CD4-positive, CD25-positive, alpha-beta regulatory T cell (primary cell): Measurements from ENCODE around the gene MBTPS1. TPM values are rescaled to one million over a fixed set of nuclear protein-coding genes. Genes with fewer than 3 reads are reported as not detected.
A peak's percentile ranks its signal among the peaks of the same experiment; 100 is the strongest.

ENCODE experiments used
- ATAC-seq, 2 donors: fragments of 150-1000 bp; cut with Tn5 transposase; one replicate each; pipeline ENCODE4 v1.10.0; 2021; ENCODE audit warnings: low read depth in 2 of 2, moderate number of reproducible peaks in 2 of 2, moderate library complexity in 1 of 2
- DNase-seq, 3 donors: peaks; one replicate each; pipeline versions ENCODE4 v3.0.0 to v3.0.0-alpha.2; 2012 to 2022; ENCODE audit warnings: mixed read lengths in 1 of 3
- H3K27ac ChIP-seq: one replicate; pipeline ENCODE4 v1.7.0; 2013; ENCODE audit warnings: mild to moderate bottlenecking, low read length; ENCODE audit not compliant: insufficient read depth, poor library complexity, severe bottlenecking
- H3K27me3 ChIP-seq: one replicate; pipeline ENCODE4 v1.7.0; 2013; ENCODE audit warnings: low read length; ENCODE audit not compliant: control insufficient read depth, insufficient read depth
- H3K36me3 ChIP-seq: one replicate; pipeline ENCODE4 v1.7.0; 2013; ENCODE audit warnings: mild to moderate bottlenecking, low read length, moderate library complexity; ENCODE audit not compliant: control insufficient read depth, insufficient read depth
- H3K4me1 ChIP-seq: 2 replicates; pipeline ENCODE4 v1.7.0; 2013; ENCODE audit warnings: mild to moderate bottlenecking, low read length; ENCODE audit not compliant: insufficient read depth, control insufficient read depth, poor library complexity, severe bottlenecking
- H3K4me3 ChIP-seq: one replicate; pipeline ENCODE4 v1.7.0; 2013; ENCODE audit warnings: low read depth, mild to moderate bottlenecking, low read length, moderate library complexity
- H3K9me3 ChIP-seq, 2 experiments: 1 replicate in 1 of 2; 2 replicates in 1 of 2; pipeline ENCODE4 v1.7.0; 2013; ENCODE audit warnings: low read length in 2 of 2, mild to moderate bottlenecking in 1 of 2, moderate library complexity in 1 of 2; ENCODE audit not compliant: control insufficient read depth in 2 of 2
- H3K27ac Mint-ChIP-seq, 3 donors: one replicate each; pipeline ENCODE4 v1.8.0; 2020 to 2022; ENCODE audit warnings: mild to moderate bottlenecking in 3 of 3, mixed read lengths in 3 of 3, moderate library complexity in 2 of 3
- H3K27me3 Mint-ChIP-seq: one replicate; pipeline ENCODE4 v1.8.0; 2022; ENCODE audit warnings: mild to moderate bottlenecking, mixed read lengths
- H3K36me3 Mint-ChIP-seq: one replicate; pipeline ENCODE4 v1.8.0; 2020; ENCODE audit warnings: mixed read lengths
- H3K4me1 Mint-ChIP-seq, 4 donors: one replicate each; pipeline ENCODE4 v1.8.0; 2020 to 2022; ENCODE audit warnings: mixed read lengths in 4 of 4, mild to moderate bottlenecking in 1 of 4
- H3K4me3 Mint-ChIP-seq, 4 donors: one replicate each; pipeline ENCODE4 v1.8.0; 2020 to 2022; ENCODE audit warnings: mild to moderate bottlenecking in 4 of 4, mixed read lengths in 4 of 4, moderate library complexity in 3 of 4
- H3K9me3 Mint-ChIP-seq, 7 donors: one replicate each; pipeline ENCODE4 v1.8.0; 2020 to 2022; ENCODE audit warnings: mixed read lengths in 7 of 7, mild to moderate bottlenecking in 3 of 7, moderate library complexity in 2 of 7
- polyA plus RNA-seq, 4 donors: library from polyadenylated mRNA; unstranded; fragments of 300-500 nt; fragmentation: Illumina TruSeq; gene quantifications; one replicate each; pipeline ENCODE4 v1.2.3, GENCODE V29; 2021
- total RNA-seq: library from RNA; stranded (reverse); gene quantifications from one replicate; pipeline ENCODE4 v1.2.3, GENCODE V29; 2022

The MBTPS1 gene
- total and polyA plus RNA-seq, 5 donors from 2014 or later, result 40.6 to 118 (median 48.3) TPM

DNA sequence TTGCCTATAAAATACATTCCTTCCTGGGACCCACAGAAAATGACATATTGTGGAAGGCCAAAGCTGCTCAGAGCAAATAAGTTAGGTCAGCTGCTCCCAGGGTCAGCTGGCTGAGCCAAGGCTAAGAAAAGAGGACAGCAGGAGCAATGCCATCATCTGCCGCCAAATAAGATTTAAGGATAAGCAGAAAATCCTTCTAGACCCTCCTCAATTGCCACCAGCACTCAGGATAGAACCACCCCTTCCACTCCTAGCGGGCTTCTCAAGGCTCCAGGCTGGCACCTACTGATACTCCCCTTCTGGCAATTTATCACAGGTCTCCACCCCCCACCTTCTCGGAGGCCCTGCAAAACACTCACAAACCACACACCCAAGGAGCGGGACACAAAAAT lies 22.9 kb downstream of the MBTPS1 start:
- Mint-ChIP-seq H3K27ac (peak overlapping the region in 2 of 3 donors; percentile 69 to 75), H3K36me3 (peaks cover 45% of the 10 kb centered on the region), H3K4me3 (no peak overlapping the region), H3K27me3 (no peaks in the 10 kb centered on the region), H3K4me1 (peaks cover 4 to 18% (median 8%) of the 10 kb centered on the region in 4 donors), H3K9me3 (no peaks in the 10 kb centered on the region)
- no peaks in the 10 kb centered on the region for H3K27me3 ChIP-seq
- H3K9me3 ChIP-seq, result no peaks in the 10 kb centered on the region
- DNase-seq, result no peak
- ATAC-seq, result no peak
- no peak overlapping the region for H3K4me3 ChIP-seq
- H3K27ac ChIP-seq, result no peak overlapping the region
- H3K36me3 ChIP-seq, result peaks cover 96% of the 10 kb centered on the region
- no peaks in the 10 kb centered on the region for H3K4me1 ChIP-seq

DNA sequence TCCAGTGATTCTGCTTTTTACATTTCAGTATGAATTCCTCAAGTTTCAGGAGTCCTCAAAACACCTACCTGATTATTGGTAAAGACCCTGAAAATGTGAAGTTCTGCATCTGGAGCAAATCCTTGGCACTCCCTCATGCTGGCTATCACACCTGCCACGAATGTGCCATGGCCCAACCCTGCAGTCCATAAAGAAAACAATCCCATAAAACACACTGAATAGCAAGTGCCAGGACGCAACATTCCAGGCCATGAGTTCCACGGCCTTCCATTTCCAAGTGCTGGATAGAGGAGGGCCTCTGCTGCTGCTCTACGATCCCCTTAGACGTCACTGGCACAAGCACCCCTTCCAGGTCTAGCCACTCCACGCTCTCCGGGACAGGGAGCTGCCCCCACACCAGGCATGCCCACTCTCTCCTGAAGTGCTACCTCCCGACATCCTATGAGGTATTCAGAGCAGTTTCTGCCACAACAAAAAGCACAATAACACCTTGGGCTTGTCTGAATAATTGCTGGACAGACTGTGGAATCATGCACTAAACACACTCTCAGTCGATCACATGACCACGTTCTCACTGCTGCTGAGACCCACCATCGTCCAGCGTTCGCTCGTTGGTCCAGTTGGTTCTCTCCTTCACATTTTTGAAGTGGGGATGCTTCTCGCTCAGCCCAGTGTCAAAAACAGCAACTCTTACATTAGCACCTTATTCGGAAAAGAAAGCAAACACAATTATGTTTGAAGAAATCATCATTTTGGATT lies 23.4 kb downstream of the MBTPS1 start:
- Histone ChIP-seq H3K4me3 (no peak overlapping the region), H3K36me3 (peaks cover 96% of the 10 kb centered on the region), H3K27me3 (no peaks in the 10 kb centered on the region), H3K4me1 (no peaks in the 10 kb centered on the region), H3K27ac (no peak overlapping the region), H3K9me3 (no peaks in the 10 kb centered on the region)
- ATAC-seq, result no peak
- Mint-ChIP-seq H3K4me3 (no peak overlapping the region), H3K27ac (peak overlapping the region in 1 of 3 donors; percentile 75), H3K4me1 (peaks cover 4 to 21% (median 11%) of the 10 kb centered on the region in 4 donors), H3K36me3 (peaks cover 46% of the 10 kb centered on the region), H3K27me3 (no peaks in the 10 kb centered on the region), H3K9me3 (no peaks in the 10 kb centered on the region)
- no peak for DNase-seq

DNA sequence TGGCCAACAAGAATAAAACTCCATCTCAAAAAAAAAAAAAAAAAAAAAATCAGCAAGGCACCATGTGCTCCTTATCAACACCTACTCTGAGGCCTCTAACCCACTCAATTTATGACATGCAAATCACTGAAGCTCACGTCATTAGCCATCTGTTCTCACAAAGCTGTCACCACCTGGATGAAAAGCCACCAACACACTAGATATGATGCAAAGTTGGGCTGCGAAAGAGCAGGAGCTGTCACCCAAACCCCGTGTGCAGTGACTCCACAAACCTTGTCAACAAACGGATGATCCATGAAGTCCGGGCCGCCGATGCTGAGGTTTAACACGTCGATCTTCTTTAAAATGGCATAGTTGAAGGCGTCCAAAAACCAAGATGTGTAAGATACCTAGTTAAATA lies 25.3 kb downstream of the MBTPS1 start:
- Mint-ChIP-seq H3K27ac (peak overlapping the region in 1 of 3 donors; percentile 49), H3K36me3 (peaks cover 56% of the 10 kb centered on the region), H3K4me1 (peaks cover 4 to 25% (median 14%) of the 10 kb centered on the region in 4 donors), H3K9me3 (no peaks in the 10 kb centered on the region), H3K27me3 (no peaks in the 10 kb centered on the region), H3K4me3 (no peak overlapping the region)
- DNase-seq (no peak), ATAC-seq (no peak)
- H3K36me3 ChIP-seq, result peaks cover 98% of the 10 kb centered on the region
- H3K27ac ChIP-seq, result no peak overlapping the region
- no peak overlapping the region for H3K4me3 ChIP-seq
- H3K27me3 ChIP-seq, result no peaks in the 10 kb centered on the region
- H3K4me1 ChIP-seq, result peaks cover 9% of the 10 kb centered on the region
- no peaks in the 10 kb centered on the region for H3K9me3 ChIP-seq

DNA sequence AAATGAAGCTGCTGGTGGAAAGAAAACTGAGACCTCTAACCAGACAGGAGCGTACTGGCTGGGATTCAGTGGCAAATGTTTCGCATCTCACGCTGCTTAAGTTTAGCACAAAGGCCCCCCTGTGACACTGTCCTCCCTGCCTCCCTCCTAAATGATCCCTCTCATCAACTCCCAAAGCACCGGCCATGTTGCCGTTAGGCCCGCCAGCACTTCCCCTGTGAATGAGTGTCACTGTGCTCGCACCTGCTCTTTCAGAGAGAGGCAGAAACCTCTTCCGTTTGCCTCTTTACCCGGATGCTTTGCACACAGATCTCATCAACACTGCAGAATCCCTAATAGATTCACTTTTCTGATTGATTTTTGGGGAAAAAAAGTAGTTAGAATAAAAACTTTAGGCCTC lies 26.5 kb downstream of the MBTPS1 start:
- peak in 1 of 3 donors; percentile 16 for DNase-seq
- no peak overlapping the region for H3K27ac Mint-ChIP-seq
- H3K36me3 ChIP-seq, result peaks cover 92% of the 10 kb centered on the region
- peaks cover 56% of the 10 kb centered on the region for H3K36me3 Mint-ChIP-seq
- no peaks in the 10 kb centered on the region for H3K27me3 ChIP-seq
- no peak overlapping the region for H3K27ac ChIP-seq
- no peaks in the 10 kb centered on the region for H3K9me3 ChIP-seq
- H3K4me3 Mint-ChIP-seq, result no peak overlapping the region
- peaks cover 0 to 31% (median 18%) of the 10 kb centered on the region in 4 donors for H3K4me1 Mint-ChIP-seq
- no peak for ATAC-seq
- no peak overlapping the region for H3K4me3 ChIP-seq
- no peaks in the 10 kb centered on the region for H3K27me3 Mint-ChIP-seq
- H3K9me3 Mint-ChIP-seq, result no peaks in the 10 kb centered on the region
- peaks cover 17% of the 10 kb centered on the region for H3K4me1 ChIP-seq

DNA sequence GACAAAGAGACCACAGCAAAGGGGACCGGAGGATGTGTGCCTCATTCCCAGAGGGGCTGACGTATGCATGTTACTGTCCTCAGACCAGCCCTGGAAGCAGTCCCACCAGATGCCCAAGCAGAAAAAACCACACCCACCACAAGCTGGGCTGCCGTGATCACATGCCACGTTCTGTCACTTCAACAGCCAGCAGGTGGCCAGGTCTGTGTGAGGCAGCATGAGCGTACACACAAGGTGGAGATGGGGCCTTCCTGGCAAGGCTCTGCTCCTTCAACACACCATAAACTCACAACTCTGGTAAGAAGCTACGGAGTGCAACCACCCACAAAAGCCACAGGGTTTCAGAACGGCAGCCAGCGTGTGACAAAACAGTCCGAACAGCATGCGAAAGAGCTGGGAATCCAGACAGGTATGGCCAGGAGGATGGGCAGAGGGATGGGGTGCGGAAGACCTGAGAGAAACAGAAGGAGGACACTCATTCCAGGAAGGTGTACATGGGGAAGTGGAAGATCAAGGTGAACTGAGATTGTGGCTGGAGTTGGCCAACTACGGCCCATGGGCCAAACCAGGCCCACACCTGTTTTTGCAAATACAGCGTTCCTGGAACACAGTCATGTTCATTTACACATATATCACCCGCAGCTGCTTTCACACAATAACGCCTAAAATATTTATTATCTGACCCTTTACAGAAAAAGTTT lies 27.9 kb downstream of the MBTPS1 start:
- peak overlapping the region; percentile 49 to 66 (median 63) for H3K27ac Mint-ChIP-seq
- Histone ChIP-seq H3K9me3 (no peaks in the 10 kb centered on the region), H3K27me3 (no peaks in the 10 kb centered on the region), H3K4me3 (no peak overlapping the region), H3K27ac (no peak overlapping the region), H3K4me1 (peaks cover 22% of the 10 kb centered on the region), H3K36me3 (peaks cover 83% of the 10 kb centered on the region)
- H3K4me1 Mint-ChIP-seq, result peaks cover 8 to 37% (median 21%) of the 10 kb centered on the region in 4 donors
- no peaks in the 10 kb centered on the region for H3K27me3 Mint-ChIP-seq
- DNase-seq (peak in 2 of 3 donors; percentile 22 to 65), ATAC-seq (peak; percentile 35 to 53)
- no peak overlapping the region for H3K4me3 Mint-ChIP-seq
- peaks cover 51% of the 10 kb centered on the region for H3K36me3 Mint-ChIP-seq
- no peaks in the 10 kb centered on the region for H3K9me3 Mint-ChIP-seq

DNA sequence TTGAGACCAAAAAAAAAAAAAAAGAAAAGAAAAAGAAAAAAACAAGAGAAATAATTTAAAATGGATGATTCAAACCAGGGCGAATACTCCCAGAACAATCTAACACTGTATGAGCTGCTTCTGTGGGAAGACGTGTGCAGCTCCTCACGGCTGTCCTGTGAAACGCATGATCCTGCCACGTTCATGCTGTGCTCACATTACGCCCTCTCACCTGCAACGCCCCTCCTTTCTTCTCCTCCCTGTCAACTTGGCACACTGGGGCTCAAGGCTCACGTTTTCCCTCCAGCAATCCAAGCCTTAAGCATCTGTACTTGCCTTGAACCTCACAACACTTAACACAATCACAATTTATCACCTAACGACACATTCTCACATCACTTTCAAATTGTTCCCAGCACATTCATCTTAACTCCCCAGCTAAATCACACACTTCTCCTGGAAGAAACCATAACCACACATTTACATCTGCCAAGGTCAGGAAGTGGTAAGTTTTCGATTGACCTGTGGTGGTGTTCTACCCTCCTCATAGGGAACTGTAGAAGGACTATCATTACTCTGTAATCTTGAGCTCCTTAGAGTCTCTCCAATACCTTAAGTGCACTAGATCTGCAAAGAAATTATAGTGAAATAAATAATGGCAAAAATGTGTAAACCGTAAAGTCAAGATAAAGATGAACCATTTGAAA lies 29.1 kb downstream of the MBTPS1 start:
- Histone ChIP-seq H3K4me3 (no peak overlapping the region), H3K36me3 (peaks cover 83% of the 10 kb centered on the region), H3K27ac (no peak overlapping the region), H3K27me3 (no peaks in the 10 kb centered on the region), H3K4me1 (peaks cover 22% of the 10 kb centered on the region), H3K9me3 (no peaks in the 10 kb centered on the region)
- Mint-ChIP-seq H3K27me3 (no peaks in the 10 kb centered on the region), H3K4me3 (no peak overlapping the region), H3K36me3 (peaks cover 41% of the 10 kb centered on the region), H3K27ac (peak overlapping the region in 2 of 3 donors; percentile 78 to 85), H3K4me1 (peaks cover 11 to 37% (median 21%) of the 10 kb centered on the region in 4 donors), H3K9me3 (no peaks in the 10 kb centered on the region)
- no peak for DNase-seq
- no peak for ATAC-seq

DNA sequence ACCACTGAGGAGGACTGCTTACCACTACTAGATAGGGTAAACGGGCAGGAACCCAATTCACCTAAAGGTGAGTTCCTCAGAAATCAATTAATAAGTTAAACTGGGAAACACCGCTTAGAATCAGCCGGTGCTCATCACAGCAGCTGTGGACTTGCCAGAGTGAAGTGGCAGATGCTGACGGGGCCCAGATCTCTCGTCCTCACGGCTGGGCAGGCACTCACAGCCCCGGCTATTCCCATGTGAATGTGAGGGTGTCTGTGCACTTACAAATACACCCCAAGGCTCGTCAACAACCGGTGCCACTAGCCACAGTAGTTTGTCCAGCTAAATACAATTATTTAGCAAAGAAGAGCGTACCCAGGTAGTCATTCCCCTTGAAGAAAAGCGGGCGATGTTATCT lies 29.7 kb downstream of the MBTPS1 start:
- DNase-seq, result no peak
- H3K9me3 ChIP-seq, result no peaks in the 10 kb centered on the region
- Mint-ChIP-seq H3K27me3 (no peaks in the 10 kb centered on the region), H3K36me3 (peaks cover 40% of the 10 kb centered on the region), H3K9me3 (no peaks in the 10 kb centered on the region), H3K4me3 (no peak overlapping the region), H3K27ac (peak overlapping the region in 1 of 3 donors; percentile 48), H3K4me1 (peaks cover 11 to 37% (median 21%) of the 10 kb centered on the region in 4 donors)
- H3K27ac ChIP-seq, result no peak overlapping the region
- no peak overlapping the region for H3K4me3 ChIP-seq
- peaks cover 22% of the 10 kb centered on the region for H3K4me1 ChIP-seq
- H3K36me3 ChIP-seq, result peaks cover 83% of the 10 kb centered on the region
- ATAC-seq, result no peak
- no peaks in the 10 kb centered on the region for H3K27me3 ChIP-seq
